ENCODE results near the gene VMAC.

VMAC gene

GRCh38 chr19:5932609-5933262 is 28.1 kb downstream of the VMAC start:
- DNase-seq: no peak

GRCh38 chr19:5933391-5934068 is 28.9 kb downstream of the VMAC start:
- DNase-seq: no peak

- no peak for DNase-seq
Measured at GRCh38 chr19:5934069-5934401, 29.4 kb downstream of the VMAC start.

GRCh38 chr19:5934774-5935472 is 30.3 kb downstream of the VMAC start:
- no peak for DNase-seq

GRCh38 chr19:5935473-5936291 is 31.0 kb downstream of the VMAC start:
- no peak for DNase-seq

GRCh38 chr19:5936292-5936592 is 31.6 kb downstream of the VMAC start:
- DNase-seq: no peak

- DNase-seq: no peak
Measured at GRCh38 chr19:5937550-5937949, 32.9 kb downstream of the VMAC start.

GRCh38 chr19:5940260-5941208 is 35.9 kb downstream of the VMAC start:
- DNase-seq: no peak

- no peak for DNase-seq
Measured at GRCh38 chr19:5941673-5942072, 37.0 kb downstream of the VMAC start.

GRCh38 chr19:5943045-5943444 is 38.4 kb downstream of the VMAC start:
- no peak for DNase-seq

GRCh38 chr19:5943623-5944022 is 39.0 kb downstream of the VMAC start:
- DNase-seq: no peak

- DNase-seq: no peak
Measured at GRCh38 chr19:5947435-5947834, 42.8 kb downstream of the VMAC start.

- DNase-seq: peak; percentile 28
Measured at GRCh38 chr19:5948752-5949564, 44.3 kb downstream of the VMAC start.

- DNase-seq: peak; percentile 54
Measured at GRCh38 chr19:5949792-5950305, 45.2 kb downstream of the VMAC start.

GRCh38 chr19:5950741-5951140 is 46.1 kb downstream of the VMAC start:
- DNase-seq: no peak

- no peak for DNase-seq
Measured at GRCh38 chr19:5951338-5951861, 46.7 kb downstream of the VMAC start.

- no peak for DNase-seq
Measured at GRCh38 chr19:5952193-5953029, 47.7 kb downstream of the VMAC start.

- no peak for DNase-seq
Measured at GRCh38 chr19:5953030-5953589, 48.4 kb downstream of the VMAC start.

- DNase-seq: peak; percentile 64
Measured at GRCh38 chr19:5953680-5954213, 49.1 kb downstream of the VMAC start.
